Skeletal muscle satellite cell (primary cell): ENCODE measurements around the gene GCDH.

Experiments
- H3K27me3 ChIP-seq: 2 replicates; pipeline ENCODE4 v1.7.0; 2013; ENCODE audit warnings: low read length; ENCODE audit not compliant: control insufficient read depth, insufficient read depth
- H3K36me3 ChIP-seq: 2 replicates; pipeline ENCODE4 v1.7.0; 2013; ENCODE audit warnings: mild to moderate bottlenecking, control low read depth, low read length; ENCODE audit not compliant: insufficient read depth
- H3K4me1 ChIP-seq: 2 replicates; pipeline ENCODE4 v1.7.0; 2013; ENCODE audit warnings: low read length; ENCODE audit not compliant: control insufficient read depth, insufficient read depth
- H3K4me2 ChIP-seq: 2 replicates; pipeline ENCODE4 v1.7.0; 2013; ENCODE audit warnings: mild to moderate bottlenecking, low read length
- H3K4me3 ChIP-seq: 2 replicates; pipeline ENCODE4 v1.7.0; 2013; ENCODE audit warnings: low read length
- H3K9ac ChIP-seq: 2 replicates; pipeline ENCODE4 v1.7.0; 2013; ENCODE audit warnings: mild to moderate bottlenecking, low read depth, low read length, moderate library complexity
- H3K9me3 ChIP-seq: replicated peaks from 2 replicates; pipeline ENCODE4 v1.7.0; 2013; ENCODE audit warnings: mild to moderate bottlenecking, control low read depth, low read length

The GCDH gene

DNA sequence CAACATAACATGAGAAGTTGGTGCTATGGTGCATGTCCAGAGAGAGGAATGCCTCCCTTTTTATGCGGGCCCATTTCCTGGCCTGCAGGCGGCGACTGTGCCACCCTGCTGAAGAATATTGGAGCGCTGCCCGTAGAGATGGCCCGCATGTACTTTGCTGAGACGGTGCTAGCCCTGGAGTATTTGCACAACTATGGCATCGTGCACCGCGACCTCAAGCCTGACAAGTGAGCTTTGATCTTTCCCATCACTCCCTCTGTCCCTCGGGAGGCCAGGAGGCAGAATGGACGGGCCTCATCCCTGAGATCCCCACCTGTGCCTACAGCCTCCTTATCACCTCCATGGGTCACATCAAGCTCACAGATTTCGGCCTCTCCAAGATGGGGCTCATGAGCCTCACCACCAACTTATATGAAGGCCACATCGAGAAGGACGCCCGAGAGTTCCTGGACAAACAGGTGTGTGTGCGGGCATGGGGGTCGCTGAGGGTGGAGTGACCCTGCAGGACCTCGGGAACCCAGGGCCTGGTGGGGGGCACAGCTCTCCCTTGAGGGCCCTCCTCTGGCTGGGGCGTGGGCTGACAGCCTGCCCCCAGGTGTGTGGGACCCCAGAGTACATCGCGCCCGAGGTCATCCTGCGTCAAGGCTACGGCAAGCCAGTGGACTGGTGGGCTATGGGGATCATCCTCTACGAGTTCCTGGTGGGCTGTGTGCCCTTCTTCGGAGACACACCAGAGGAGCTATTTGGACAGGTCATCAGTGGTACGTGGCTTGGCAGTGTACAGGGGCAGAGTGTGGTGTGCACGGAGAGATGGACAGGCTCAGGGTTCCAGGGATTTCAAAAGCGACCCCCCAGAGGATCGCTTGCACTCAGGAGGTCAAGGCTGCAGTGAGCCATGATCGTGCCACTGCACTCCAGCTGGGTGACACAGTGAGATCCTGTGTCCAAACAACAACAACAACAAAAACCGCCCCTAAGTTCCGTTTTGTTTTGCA is 25.9 kb upstream of the GCDH start:
- no peaks in the 10 kb centered on the region for H3K4me1 ChIP-seq
- H3K9ac ChIP-seq, result no peak overlapping the region
- peaks cover 12% of the 10 kb centered on the region for H3K27me3 ChIP-seq
- no peak overlapping the region for H3K4me3 ChIP-seq
- H3K4me2 ChIP-seq, result no peak overlapping the region
- H3K9me3 ChIP-seq, result no peaks in the 10 kb centered on the region
- no peaks in the 10 kb centered on the region for H3K36me3 ChIP-seq

DNA sequence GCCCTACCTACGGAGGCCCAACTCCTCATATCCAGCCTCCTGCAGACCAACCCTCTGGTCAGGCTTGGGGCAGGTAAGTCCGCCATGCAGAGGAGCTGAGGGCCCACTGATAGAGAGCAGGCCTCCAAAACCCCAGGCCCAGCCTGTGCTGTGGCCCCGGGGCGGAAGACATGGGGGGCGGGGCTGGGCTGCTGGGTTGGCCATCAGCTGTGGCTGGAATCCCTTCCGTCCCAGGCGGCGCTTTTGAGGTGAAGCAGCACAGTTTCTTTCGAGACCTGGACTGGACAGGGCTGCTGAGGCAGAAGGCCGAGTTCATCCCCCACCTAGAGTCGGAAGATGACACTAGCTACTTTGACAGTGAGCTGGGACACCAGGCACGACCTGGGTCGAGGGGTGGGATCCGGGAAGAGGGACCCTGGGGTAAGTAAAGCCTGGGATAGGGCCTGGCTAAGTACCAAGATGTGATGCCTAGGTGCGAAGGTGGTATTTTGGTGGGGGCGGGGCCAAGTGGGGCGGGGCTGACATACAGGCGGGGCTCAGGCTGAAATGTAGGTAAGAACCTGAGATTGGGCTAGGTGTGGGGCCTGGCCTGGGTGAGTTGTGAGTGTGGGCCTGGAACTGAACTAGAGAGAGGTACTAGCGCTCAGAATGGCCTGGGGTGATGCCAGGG is 25.1 kb upstream of the GCDH start:
- H3K4me3 ChIP-seq, result no peak overlapping the region
- no peaks in the 10 kb centered on the region for H3K4me1 ChIP-seq
- no peaks in the 10 kb centered on the region for H3K36me3 ChIP-seq
- H3K9me3 ChIP-seq, result no peaks in the 10 kb centered on the region
- no peak overlapping the region for H3K4me2 ChIP-seq
- peaks cover 12% of the 10 kb centered on the region for H3K27me3 ChIP-seq
- H3K9ac ChIP-seq, result no peak overlapping the region

DNA sequence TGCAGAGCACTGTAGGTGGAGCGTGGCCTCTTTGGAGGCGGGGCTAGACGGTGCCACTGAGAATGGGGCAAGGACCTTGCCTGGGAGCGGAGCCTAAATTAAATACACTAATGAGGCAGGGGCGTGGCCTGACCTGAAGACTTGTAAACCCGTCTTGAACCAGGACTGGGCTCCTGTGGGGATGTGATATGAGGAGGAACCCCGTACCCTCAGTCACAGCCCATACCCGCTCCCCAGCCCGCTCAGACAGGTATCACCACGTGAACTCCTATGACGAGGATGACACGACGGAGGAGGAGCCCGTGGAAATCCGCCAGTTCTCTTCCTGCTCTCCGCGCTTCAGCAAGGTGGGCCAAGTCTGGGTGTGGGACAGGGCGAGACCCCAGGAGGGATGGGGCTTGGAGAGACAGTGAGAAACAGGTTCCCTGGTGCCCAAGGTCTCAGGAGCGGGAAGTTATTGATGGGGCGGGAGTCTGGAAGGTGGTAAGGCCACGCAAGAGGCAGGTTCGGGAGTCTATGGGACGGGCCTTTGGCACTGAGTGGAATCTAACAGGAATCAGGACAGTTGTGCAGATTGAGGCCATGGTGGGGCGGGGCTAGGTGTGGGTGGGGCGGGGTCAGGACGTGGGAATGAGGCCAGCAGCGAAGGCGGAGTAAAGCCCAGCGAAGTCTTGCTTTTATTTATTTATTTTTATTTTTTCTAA is 24.4 kb upstream of the GCDH start:
- H3K4me3 ChIP-seq, result no peak overlapping the region
- H3K9ac ChIP-seq, result no peak overlapping the region
- no peaks in the 10 kb centered on the region for H3K9me3 ChIP-seq
- H3K4me1 ChIP-seq, result no peaks in the 10 kb centered on the region
- H3K4me2 ChIP-seq, result no peak overlapping the region
- no peaks in the 10 kb centered on the region for H3K36me3 ChIP-seq
- peaks cover 12% of the 10 kb centered on the region for H3K27me3 ChIP-seq

DNA sequence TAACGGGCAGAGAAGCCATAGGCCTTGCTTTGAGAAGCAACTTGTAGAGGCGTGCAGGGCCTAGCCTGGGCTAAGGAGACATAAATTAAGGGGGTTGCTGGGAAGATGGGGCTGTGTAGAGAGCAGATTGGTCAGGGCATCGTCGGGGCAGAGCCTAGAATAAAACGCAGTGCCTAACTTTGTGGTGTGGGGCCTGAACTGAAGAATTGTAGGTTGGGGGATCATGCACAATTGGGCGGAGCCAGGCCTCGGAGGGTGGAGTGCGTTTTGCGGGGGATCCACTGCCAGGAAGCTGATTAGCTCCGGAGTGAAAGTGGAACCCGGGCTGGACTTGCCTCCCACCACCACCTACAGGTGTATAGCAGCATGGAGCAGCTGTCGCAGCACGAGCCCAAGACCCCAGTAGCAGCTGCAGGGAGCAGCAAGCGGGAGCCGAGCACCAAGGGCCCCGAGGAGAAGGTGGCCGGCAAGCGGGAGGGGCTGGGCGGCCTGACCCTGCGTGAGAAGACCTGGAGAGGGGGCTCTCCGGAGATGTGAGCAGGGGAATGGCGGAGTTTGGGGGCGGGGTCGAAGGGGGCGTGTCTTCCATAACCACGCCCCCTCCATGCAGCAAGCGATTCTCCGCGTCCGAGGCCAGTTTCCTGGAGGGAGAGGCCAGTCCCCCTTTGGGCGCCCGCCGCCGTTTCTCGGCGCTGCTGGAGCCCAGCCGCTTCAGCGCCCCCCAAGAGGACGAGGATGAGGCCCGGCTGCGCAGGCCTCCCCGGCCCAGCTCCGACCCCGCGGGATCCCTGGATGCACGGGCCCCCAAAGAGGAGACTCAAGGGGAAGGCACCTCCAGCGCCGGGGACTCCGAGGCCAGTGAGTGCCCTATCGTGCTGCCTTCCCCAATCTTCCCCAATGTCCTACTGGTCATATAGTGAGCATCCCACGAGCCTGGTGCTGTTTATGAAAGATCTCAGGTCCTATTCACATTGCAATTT is 23.6 kb upstream of the GCDH start:
- Histone ChIP-seq H3K36me3 (no peaks in the 10 kb centered on the region), H3K9me3 (no peaks in the 10 kb centered on the region), H3K4me3 (peak overlapping the region; percentile 63), H3K4me1 (no peaks in the 10 kb centered on the region), H3K27me3 (peaks cover 8% of the 10 kb centered on the region), H3K9ac (no peak overlapping the region), H3K4me2 (peak overlapping the region; percentile 77)

DNA sequence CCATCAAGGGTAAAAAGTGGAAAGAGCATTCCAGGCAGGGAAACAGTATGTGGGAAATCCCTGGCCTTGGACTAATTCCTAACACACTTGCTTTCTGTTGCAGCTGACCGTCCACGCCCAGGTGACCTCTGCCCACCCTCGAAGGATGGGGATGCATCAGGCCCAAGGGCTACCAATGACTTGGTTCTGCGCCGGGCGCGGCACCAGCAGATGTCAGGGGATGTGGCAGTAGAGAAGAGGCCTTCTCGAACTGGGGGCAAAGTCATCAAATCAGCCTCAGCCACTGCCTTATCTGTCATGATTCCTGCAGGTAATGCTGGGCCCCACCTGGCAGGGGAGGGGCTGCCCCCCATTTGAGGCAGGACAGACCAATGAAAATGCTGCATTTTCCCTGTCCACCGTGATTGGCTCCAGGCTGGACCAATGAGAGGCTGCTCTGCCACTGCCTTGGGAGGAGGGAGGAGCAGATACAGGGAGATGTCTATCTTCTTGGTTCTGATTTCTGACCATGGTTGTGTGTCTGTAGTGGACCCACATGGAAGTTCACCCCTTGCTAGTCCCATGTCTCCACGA is 22.3 kb upstream of the GCDH start:
- H3K27me3 ChIP-seq, result peaks cover 3% of the 10 kb centered on the region
- H3K4me3 ChIP-seq, result no peak overlapping the region
- H3K9ac ChIP-seq, result no peak overlapping the region
- no peak overlapping the region for H3K4me2 ChIP-seq
- no peaks in the 10 kb centered on the region for H3K36me3 ChIP-seq
- peaks cover 5% of the 10 kb centered on the region for H3K4me1 ChIP-seq
- H3K9me3 ChIP-seq, result no peaks in the 10 kb centered on the region

DNA sequence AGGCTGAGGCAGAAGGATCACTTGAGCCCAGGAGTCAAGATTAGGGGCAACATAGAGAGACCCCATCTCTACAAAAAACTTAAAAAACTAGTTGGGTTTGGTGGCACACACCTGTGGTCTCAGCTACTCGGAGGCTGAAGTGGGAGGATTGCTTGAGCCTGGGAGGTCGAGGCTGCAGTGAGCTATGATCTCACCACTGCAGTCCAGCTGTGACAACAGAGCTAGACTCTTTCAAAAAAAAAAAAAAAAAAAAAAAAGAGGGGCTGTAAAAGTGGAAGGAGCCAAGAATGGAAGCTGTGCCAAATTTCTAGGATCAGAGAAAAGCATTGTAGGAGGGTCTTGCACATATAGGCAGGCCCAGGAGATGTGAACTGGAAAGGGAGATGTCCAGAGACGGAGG is 19.3 kb upstream of the GCDH start:
- Histone ChIP-seq H3K4me1 (peaks cover 5% of the 10 kb centered on the region), H3K27me3 (no peaks in the 10 kb centered on the region), H3K36me3 (peaks cover 2% of the 10 kb centered on the region)

DNA sequence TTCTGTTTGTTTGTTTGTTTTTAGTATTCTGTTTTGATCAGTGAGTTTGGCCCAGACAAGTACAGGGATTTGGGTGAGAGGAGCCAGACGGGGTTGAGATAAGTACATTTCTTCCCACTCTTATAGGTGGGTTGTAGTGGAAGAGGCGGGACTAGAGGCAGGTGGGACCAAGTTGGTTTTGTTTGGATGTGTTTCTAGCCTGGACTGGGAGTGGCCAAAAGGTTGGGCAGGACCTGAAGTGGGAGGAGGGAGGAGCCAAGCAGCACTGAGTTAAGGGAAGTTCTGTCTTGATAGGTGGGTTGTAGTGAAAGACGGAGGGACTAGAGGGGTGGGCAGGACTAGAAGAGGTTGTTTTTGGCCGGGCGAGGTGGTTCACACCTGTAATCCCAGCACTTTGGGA is 18.7 kb upstream of the GCDH start:
- no peak overlapping the region for H3K4me3 ChIP-seq
- no peak overlapping the region for H3K4me2 ChIP-seq

More for the DNA sequence above, 19.3 kb upstream of the GCDH start:
- no peak overlapping the region for H3K9ac ChIP-seq
- H3K4me2 ChIP-seq, result no peak overlapping the region
- H3K9me3 ChIP-seq, result no peaks in the 10 kb centered on the region
- no peak overlapping the region for H3K4me3 ChIP-seq

DNA sequence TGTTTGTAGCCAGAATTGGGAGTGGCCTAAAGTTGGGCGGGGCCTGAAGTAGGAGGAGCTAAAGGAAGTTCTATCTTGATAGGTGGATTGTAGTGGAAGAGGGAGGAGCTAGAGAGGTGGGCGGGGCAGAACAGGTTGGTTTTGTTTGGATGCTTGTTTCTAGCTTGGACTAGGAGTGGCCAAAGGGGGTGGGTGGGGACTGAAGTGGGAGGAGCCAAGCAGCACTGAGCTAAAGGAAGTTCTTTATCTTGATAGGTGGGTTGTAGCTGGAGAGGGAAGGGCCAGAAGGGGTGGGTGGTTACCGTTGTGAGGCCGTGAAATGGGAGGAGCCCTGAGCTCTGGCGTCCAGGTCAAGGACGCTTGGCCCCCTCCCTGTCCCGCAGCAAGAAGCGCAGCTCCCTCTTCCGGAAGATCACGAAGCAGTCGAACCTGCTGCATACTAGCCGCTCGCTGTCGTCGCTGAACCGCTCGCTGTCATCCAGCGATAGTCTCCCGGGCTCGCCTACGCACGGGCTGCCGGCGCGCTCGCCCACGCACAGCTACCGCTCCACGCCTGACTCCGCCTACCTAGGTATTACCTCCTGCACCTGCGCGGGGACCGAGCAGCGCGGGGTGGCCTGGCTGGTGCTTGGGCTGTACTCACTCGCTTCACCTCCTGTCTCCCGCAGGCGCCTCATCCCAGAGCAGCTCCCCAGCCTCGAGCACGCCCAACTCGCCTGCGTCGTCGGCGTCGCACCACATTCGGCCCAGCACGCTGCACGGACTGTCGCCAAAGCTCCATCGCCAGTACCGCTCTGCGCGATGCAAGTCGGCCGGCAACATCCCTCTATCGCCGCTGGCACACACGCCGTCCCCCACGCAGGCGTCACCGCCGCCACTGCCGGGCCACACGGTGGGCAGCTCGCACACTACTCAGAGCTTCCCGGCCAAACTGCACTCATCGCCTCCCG is 17.7 kb upstream of the GCDH start:
- Histone ChIP-seq H3K4me2 (peak overlapping the region; percentile 72), H3K9ac (no peak overlapping the region), H3K4me1 (peaks cover 5% of the 10 kb centered on the region), H3K4me3 (peak overlapping the region; percentile 44), H3K27me3 (no peaks in the 10 kb centered on the region), H3K9me3 (no peaks in the 10 kb centered on the region), H3K36me3 (peaks cover 2% of the 10 kb centered on the region)

More for the DNA sequence above, 18.7 kb upstream of the GCDH start:
- Histone ChIP-seq H3K4me1 (peaks cover 5% of the 10 kb centered on the region), H3K9me3 (no peaks in the 10 kb centered on the region), H3K9ac (no peak overlapping the region), H3K27me3 (no peaks in the 10 kb centered on the region), H3K36me3 (peaks cover 2% of the 10 kb centered on the region)

DNA sequence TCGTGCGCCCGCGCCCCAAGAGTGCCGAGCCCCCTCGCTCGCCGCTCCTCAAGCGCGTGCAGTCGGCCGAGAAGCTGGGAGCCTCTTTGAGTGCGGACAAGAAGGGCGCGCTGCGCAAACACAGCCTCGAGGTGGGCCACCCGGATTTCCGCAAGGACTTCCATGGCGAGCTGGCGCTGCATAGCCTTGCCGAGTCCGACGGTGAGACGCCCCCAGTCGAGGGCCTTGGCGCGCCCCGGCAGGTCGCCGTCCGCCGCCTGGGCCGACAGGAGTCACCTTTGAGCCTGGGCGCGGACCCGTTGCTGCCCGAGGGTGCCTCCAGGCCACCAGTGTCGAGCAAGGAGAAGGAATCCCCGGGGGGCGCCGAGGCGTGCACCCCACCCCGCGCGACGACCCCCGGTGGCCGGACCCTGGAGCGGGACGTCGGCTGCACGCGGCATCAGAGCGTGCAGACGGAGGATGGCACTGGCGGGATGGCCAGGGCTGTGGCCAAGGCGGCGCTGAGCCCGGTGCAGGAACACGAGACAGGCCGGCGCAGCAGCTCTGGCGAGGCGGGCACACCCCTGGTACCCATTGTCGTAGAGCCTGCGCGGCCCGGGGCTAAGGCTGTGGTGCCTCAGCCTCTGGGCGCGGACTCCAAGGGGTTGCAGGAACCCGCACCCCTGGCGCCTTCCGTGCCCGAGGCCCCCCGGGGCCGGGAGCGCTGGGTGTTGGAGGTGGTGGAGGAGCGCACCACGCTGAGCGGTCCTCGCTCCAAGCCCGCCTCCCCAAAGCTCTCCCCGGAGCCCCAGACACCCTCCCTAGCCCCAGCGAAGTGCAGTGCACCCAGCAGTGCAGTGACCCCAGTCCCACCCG is 16.8 kb upstream of the GCDH start:
- H3K9ac ChIP-seq, result no peak overlapping the region
- no peaks in the 10 kb centered on the region for H3K9me3 ChIP-seq
- no peaks in the 10 kb centered on the region for H3K27me3 ChIP-seq
- H3K4me2 ChIP-seq, result no peak overlapping the region
- H3K4me3 ChIP-seq, result no peak overlapping the region
- peaks cover 2% of the 10 kb centered on the region for H3K36me3 ChIP-seq
- peaks cover 5% of the 10 kb centered on the region for H3K4me1 ChIP-seq
